ENCODE data around the gene RASD2. TPM values are rescaled to one million over a fixed set of nuclear protein-coding genes. Genes with fewer than 3 reads are reported as not detected.

Gene RASD2
- total and polyA plus RNA-seq, 2 donors (not counting 1 experiment from before 2014, with no cell fraction given) = 0.07 TPM; not detected in 1

- ChIA-PET CTCF (no interaction called here), POLR2A (no interaction called here)
- WGBS (ENCODE audit: insufficient coverage) = 94% methylated on average over 4 of the region's 13 CpGs
- H3K9me3 ChIP-seq (ENCODE audit: control extremely low read depth in 1 of 3, control insufficient read depth in 2 of 3, insufficient read depth in 1 of 3, low read length in 2 of 3) = peaks cover 0 to 3% (median 0%) of the 10 kb centered on the region in 3 donors
- peaks cover 0 to 4% of the 10 kb centered on the region in 2 donors for H3K4me1 ChIP-seq (ENCODE audit: control insufficient read depth in 2 of 2, insufficient read depth in 2 of 2, low read length in 2 of 2)
- Mint-ChIP-seq H3K4me3 (no peak overlapping the region), H3K4me1 (peaks cover 4% of the 10 kb centered on the region), H3K27me3 (peaks cover 28% of the 10 kb centered on the region), H3K27ac (no peak overlapping the region), H3K9me3 (ENCODE audit: insufficient read depth) (no peaks in the 10 kb centered on the region)
- no peak overlapping the region for H2AFZ ChIP-seq (ENCODE audit: insufficient read depth, low read depth, low read length, poor library complexity, severe bottlenecking)
- H3K36me3 ChIP-seq (replicated peaks in 1 of 2; ENCODE audit: control extremely low read depth in 1 of 2, control insufficient read depth in 1 of 2, extremely low read depth in 1 of 2, insufficient read depth in 2 of 2, low read length in 1 of 2) = no peaks in the 10 kb centered on the region
- H3K27ac ChIP-seq (ENCODE audit: low read length in 2 of 2) = no peak overlapping the region
- no peak overlapping the region for H3K4me3 ChIP-seq (ENCODE audit: control extremely low read depth in 1 of 5, extremely low read depth in 1 of 5, insufficient read depth in 1 of 5, low read depth in 2 of 5, low read length in 4 of 5)
- H3K27me3 ChIP-seq (replicated peaks in 1 of 4; ENCODE audit: control extremely low read depth in 1 of 4, control insufficient read depth in 3 of 4, insufficient read depth in 4 of 4, low read length in 3 of 4) = peaks cover 0 to 20% (median 5%) of the 10 kb centered on the region in 4 experiments
- no peaks in the 10 kb centered on the region for H3K79me2 ChIP-seq (ENCODE audit: control insufficient read depth, insufficient read depth, low read length)
- no peaks in the 10 kb centered on the region for H4K20me1 ChIP-seq (ENCODE audit: control insufficient read depth, insufficient read depth, low read length, poor library complexity, severe bottlenecking)
- ATAC-seq (ENCODE audit: low read depth) (no peak), DNase-seq (no peak)
- no peak overlapping the region for H3K9ac ChIP-seq (ENCODE audit: low read length)
- intact Hi-C loops (cut with micrococcal nuclease) = no loop called here
- TF ChIP-seq EZH2 (IDR thresholded peaks at IDR 0.05; ENCODE audit: borderline replicate concordance, insufficient read depth, low read depth, low read length, poor library complexity, severe bottlenecking) = no peak
- TF ChIP-seq, protein P1, sequence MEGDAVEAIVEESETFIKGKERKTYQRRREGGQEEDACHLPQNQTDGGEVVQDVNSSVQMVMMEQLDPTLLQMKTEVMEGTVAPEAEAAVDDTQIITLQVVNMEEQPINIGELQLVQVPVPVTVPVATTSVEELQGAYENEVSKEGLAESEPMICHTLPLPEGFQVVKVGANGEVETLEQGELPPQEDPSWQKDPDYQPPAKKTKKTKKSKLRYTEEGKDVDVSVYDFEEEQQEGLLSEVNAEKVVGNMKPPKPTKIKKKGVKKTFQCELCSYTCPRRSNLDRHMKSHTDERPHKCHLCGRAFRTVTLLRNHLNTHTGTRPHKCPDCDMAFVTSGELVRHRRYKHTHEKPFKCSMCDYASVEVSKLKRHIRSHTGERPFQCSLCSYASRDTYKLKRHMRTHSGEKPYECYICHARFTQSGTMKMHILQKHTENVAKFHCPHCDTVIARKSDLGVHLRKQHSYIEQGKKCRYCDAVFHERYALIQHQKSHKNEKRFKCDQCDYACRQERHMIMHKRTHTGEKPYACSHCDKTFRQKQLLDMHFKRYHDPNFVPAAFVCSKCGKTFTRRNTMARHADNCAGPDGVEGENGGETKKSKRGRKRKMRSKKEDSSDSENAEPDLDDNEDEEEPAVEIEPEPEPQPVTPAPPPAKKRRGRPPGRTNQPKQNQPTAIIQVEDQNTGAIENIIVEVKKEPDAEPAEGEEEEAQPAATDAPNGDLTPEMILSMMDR (IDR thresholded peaks at IDR 0.05) = no peak
- H3K4me2 ChIP-seq (replicated peaks; ENCODE audit: low read depth, low read length, poor library complexity, severe bottlenecking) = no peak overlapping the region
These were observed 14.9 kb downstream of the RASD2 start for GRCh38 chr22:35555483-35555890.

GRCh38 chr22:35555946-35556547, 15.4 kb downstream of the RASD2 start:
- no peaks in the 10 kb centered on the region for H4K20me1 ChIP-seq (ENCODE audit: control insufficient read depth, insufficient read depth, low read length, poor library complexity, severe bottlenecking)
- no peak overlapping the region for H2AFZ ChIP-seq (ENCODE audit: insufficient read depth, low read depth, low read length, poor library complexity, severe bottlenecking)
- no peak for TF ChIP-seq EZH2 (IDR thresholded peaks at IDR 0.05; ENCODE audit: borderline replicate concordance, insufficient read depth, low read depth, low read length, poor library complexity, severe bottlenecking)
- TF ChIP-seq, protein P1 (IDR thresholded peaks at IDR 0.05) = no peak
- peaks cover 0 to 25% (median 6%) of the 10 kb centered on the region in 4 experiments for H3K27me3 ChIP-seq (replicated peaks in 1 of 4; ENCODE audit: control extremely low read depth in 1 of 4, control insufficient read depth in 3 of 4, insufficient read depth in 4 of 4, low read length in 3 of 4)
- ATAC-seq (ENCODE audit: low read depth) = no peak
- H3K4me3 ChIP-seq (ENCODE audit: control extremely low read depth in 1 of 5, extremely low read depth in 1 of 5, insufficient read depth in 1 of 5, low read depth in 2 of 5, low read length in 4 of 5) = no peak overlapping the region
- peaks cover 0 to 3% (median 0%) of the 10 kb centered on the region in 3 donors for H3K9me3 ChIP-seq (ENCODE audit: control extremely low read depth in 1 of 3, control insufficient read depth in 2 of 3, insufficient read depth in 1 of 3, low read length in 2 of 3)
- no peak overlapping the region for H3K27ac ChIP-seq (ENCODE audit: low read length in 2 of 2)
- no peaks in the 10 kb centered on the region for H3K36me3 ChIP-seq (replicated peaks in 1 of 2; ENCODE audit: control extremely low read depth in 1 of 2, control insufficient read depth in 1 of 2, extremely low read depth in 1 of 2, insufficient read depth in 2 of 2, low read length in 1 of 2)
- Mint-ChIP-seq H3K4me1 (peaks cover 4% of the 10 kb centered on the region), H3K27ac (no peak overlapping the region), H3K27me3 (peaks cover 34% of the 10 kb centered on the region), H3K9me3 (ENCODE audit: insufficient read depth) (no peaks in the 10 kb centered on the region), H3K4me3 (no peak overlapping the region)
- H3K79me2 ChIP-seq (ENCODE audit: control insufficient read depth, insufficient read depth, low read length) = no peaks in the 10 kb centered on the region
- WGBS (ENCODE audit: insufficient coverage) = 75% methylated on average over 9 of the region's 10 CpGs
- H3K4me1 ChIP-seq (ENCODE audit: control insufficient read depth in 2 of 2, insufficient read depth in 2 of 2, low read length in 2 of 2) = peaks cover 0 to 4% of the 10 kb centered on the region in 2 donors
- POLR2A ChIA-PET = no interaction called here
- DNase-seq = no peak
- intact Hi-C loops (cut with micrococcal nuclease) = no loop called here
- no peak overlapping the region for H3K9ac ChIP-seq (ENCODE audit: low read length)
- CTCF ChIA-PET = no interaction called here
- no peak overlapping the region for H3K4me2 ChIP-seq (replicated peaks; ENCODE audit: low read depth, low read length, poor library complexity, severe bottlenecking)

Data from B cell (primary cell).